ENCODE results near the gene SERINC4.

DNA sequence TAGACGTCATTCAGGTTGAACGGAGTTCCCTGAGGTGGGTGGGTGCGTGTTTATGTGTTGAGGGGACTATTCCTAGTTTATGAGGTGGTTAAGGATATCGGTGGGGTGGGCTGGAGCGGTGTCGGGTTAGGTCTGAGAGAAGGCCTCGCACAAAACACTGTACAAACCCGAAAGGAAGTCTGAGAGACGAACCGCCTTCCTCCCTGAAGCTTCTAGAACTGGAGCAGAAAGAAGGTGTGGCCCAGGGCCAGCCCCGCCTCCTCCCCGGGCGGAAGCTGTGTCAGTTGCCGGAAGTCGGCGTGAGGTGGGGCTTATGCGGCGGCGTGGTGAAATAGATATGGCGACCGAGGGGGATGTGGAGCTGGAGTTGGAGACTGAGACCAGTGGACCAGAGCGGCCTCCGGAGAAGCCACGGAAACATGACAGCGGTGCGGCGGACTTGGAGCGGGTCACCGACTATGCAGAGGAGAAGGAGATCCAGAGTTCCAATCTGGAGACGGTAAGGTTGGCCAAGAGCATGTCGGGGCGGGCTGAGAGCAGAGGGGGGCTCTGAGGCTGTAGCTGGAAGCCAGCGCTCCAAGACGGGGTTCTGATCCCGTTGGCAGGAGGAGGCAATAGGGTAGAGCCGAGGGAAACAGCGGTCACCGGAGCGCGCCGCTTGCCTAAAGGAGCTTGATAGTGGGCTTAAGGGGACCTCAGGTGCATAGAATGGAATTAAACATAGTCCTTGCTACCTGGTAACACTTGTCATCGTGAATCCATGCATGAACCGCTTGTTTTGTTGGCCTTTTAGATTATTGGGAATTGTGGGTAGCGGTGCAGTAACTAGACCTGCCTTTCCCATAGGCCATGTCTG, 494 bp upstream of the SERINC4 start, which contains the start of gene HYPK:
- TF ChIP-seq CTCF (IDR thresholded peaks at IDR 0.05) (no peak), ZFX (IDR thresholded peaks at IDR 0.05; ENCODE audit: borderline replicate concordance) (no peak)

All from 22Rv1 (cell line).